ENCODE data around the gene KCNQ1.

The KCNQ1 gene

DNA sequence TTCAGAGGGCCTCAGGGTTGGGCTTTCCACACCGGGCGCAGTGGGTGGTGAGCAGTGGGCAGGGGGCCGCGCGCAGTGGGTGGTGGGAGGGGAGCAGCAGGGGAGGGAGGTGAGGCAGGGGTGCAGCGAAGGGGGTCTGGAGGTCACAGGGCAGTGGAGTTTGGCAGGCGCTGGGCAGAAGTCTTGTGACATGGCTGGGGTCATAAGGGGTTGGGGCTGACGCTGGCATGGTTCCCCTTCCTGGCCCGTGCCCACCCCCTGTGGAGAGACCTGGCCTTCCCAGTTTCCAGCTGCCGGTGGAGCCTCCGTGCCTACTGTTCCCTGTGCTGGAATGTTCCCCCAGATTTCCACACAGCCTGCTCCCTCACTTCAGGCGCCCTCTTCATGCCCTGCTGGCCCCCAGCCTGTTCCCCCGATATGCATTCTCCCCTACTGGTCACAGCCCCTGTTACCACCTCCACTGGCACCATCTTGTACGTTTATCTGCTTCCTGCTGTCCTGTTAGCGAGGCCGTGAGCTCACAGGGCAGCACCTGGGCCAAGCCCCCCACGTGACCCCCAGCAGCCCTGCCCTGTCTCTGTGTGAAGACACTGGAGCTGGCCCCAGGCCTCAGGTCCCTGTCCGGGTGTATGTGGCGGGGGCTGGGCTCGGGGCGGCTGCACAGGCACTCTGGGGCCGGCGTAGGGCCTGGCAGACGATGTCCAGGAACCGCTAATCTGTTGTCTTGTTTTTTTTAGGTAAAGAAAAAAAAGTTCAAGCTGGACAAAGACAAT is 143.4 kb downstream of the KCNQ1 start:
- TF ChIP-seq GATA2 (IDR thresholded peaks at IDR 0.05; ENCODE audit: low read depth, low read length), result no peak
- TF ChIP-seq GATA3 (IDR thresholded peaks at IDR 0.05; ENCODE audit: low read depth, low read length), result no peak

DNA sequence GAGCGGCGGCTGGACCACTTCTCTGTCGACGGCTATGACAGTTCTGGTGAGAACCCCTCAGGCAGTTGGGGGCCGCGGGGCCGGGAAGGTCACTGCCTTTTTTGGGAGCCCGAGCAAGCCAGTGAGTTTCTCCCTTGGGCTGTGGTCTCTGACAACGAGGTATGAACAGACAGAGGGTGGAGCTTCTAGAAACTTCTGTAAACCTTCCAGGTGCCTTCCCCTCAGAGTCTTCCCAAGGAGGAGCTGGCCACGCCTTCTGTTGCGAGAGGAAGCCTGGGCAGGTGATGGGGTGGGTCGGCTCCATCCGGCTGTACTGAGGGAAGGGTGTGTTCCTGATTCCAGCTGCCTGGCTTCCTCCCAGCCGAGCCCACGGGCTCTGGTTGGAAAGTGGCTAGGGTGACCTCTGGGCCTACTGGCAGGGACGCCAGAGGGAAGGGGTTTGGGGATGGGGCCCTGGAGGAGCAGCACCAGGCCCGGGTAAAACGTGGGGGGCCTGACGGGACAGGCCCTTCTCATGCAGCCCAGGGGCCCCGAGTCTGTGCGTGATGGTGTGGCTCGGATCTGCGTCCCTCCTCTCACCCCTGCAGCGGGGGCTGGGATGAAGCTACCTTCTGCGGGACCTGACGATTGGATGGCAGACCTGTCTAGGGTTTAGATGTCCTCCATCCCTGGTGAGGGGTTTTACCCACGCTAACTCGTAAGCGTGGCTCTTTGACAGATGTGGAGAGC is 144.2 kb downstream of the KCNQ1 start:
- TF ChIP-seq GATA2 (IDR thresholded peaks at IDR 0.05; ENCODE audit: low read depth, low read length), result no peak

DNA sequence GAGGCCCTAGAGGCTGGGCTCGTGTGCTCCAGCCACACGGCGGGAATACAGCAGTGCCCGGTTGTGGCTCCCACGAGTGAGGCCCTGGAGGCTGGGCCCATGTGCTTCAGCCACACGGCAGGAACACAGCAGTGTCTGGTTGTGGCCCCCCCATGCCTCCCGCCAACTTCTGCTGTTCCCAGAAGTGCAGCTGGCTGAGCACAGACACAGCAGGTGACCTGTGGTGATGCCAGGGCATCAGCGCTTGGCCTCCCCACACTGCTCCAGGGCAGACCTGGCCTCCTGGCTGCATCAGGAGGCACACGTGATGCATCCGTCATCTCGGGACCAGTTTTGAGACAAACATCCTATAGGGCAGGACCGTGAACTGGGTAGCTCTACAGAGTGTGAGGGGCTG is 144.7 kb downstream of the KCNQ1 start:
- no peak for TF ChIP-seq GATA2 (IDR thresholded peaks at IDR 0.05; ENCODE audit: low read depth, low read length)
- no peak for TF ChIP-seq GATA3 (IDR thresholded peaks at IDR 0.05; ENCODE audit: low read depth, low read length)

DNA sequence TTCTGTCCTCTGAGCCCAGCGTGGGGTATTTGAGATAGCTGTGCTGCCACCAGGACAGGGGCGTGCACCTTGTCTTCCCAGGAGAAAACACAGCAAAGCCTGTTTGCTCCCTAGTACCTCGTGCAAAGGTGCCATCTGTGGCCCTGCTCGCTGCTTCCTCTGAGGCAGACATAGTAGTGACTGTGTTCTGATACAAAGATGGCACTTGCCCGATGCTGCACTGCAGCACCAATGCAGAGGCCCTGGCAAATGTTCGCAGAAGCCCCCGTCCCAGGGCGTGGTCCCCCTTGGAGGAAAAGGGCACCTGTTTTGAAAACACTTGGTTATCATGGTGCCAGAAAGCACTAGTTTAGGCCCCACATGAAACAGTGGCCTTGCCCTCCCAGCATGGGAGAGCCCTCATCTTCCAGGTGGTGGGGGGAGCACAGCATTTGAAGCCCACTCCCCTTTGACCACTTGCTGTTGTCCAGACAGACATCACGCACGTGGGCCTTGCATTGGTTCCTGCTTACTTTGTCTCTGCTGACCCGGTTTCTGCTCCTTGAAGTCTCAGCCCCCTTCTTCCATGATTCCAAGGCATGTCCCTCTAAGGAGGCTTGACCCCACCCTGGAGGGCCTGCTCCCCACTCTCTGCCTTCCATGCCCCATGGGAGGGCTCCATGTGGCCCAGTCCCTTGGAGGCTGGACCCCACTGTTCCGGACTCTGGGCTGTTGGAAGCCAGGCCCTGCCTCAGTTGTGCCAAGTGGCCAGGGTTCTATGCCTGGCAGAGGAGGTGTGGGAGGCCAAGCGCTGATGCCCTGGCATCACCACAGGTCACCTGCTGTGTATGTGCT is 145.5 kb downstream of the KCNQ1 start:
- TF ChIP-seq GATA2 (IDR thresholded peaks at IDR 0.05; ENCODE audit: low read depth, low read length) (no peak), GATA3 (IDR thresholded peaks at IDR 0.05; ENCODE audit: low read depth, low read length) (no peak)

DNA sequence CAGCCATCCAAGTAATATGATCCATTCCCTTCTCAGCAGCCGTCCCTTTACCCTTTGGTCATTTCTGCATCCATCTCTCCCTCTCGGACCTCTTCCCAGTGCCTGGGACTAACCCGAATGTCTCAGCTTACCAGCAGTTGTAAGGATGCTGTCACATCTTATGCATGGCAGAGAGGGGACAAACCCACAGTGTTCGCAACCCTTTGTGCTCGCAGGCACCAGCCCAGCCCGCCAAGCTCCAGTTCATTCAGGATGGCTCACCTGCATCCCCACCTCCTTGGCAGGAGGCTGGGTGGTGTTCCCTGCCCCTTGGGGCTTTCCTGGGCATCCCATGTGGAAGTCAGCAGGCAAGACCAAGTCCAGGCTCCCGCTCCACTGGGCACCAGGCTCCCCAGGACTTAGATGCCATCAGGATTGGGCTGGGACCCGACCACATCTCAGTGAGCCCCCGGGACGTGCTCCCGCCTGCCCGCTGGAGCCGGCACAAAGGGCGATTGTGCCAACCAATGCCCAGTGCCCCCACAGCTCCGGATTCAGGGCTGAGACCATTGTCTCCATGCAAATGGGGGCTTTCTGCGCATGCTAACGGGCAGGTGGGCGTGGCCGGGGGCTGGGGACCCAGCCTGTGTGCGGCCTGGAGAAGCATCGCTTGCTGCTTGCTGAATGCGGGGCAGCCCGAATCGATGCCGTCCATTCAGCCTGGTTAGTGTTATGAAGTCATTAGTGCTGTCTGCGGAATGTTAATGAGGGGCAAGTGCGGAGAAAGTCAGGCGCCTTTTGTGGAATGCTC is 146.4 kb downstream of the KCNQ1 start:
- TF ChIP-seq GATA2 (IDR thresholded peaks at IDR 0.05; ENCODE audit: low read depth, low read length) (no peak), GATA3 (IDR thresholded peaks at IDR 0.05; ENCODE audit: low read depth, low read length) (no peak)

DNA sequence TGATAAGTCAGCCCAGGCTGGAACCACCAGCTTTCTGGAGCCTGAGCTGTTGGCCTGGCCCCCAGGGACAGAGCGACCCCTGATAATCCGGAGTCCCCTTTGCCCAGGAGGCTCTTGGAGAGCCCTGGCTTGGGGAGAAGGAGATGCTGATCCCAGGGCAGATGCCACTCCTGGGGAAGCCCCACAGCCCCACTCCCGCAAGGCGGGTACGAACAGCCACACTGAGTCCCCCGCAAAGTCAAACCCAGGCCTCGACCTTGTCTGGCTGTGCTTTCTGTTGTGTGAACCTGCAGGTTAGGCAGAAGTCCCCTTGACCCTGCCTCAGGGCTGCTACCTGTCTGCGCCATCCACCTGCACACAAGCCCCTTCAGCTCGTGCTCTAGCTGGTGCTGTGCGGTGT is 147.0 kb downstream of the KCNQ1 start:
- no peak for TF ChIP-seq GATA3 (IDR thresholded peaks at IDR 0.05; ENCODE audit: low read depth, low read length)
- no peak for TF ChIP-seq GATA2 (IDR thresholded peaks at IDR 0.05; ENCODE audit: low read depth, low read length)

DNA sequence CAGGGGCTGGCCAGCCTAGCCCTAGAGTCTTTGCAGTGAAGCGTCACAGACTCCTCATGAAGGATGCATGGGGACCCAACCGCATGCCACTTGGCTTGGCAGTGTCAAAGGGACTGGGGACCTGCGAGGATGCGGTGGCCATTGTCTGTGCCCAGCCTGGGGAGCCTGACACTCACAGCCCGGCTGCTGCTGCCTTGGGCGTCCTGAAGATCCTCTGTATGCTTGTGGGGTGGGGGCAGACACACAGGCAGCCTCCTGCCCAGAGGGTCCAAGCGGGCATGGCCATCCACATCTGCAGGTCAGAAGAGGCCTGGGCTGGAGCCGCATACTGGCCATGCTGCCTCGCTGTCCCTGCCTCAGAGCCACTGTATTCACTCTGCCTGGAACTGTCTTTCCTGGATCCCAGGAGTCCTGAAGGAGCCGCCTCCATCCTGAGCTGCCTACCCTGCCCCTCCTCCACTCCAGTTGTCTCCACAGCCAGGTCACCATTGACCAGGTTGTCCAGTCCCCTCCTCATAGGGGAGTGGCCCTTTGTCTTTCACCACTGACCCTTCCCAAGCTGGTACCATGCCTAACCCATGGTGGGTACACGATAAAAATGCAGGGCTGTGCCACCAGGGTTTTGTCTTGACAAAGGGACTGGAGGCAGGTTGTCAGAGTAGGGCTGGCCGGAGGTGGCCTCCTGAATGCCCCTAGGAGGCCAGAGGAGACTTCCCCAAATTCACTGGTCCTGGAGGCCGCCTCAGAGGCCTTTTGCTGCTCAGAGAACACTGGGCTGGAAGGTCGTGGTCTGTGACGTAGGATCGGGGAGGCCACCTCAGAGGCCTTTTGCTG is 148.0 kb downstream of the KCNQ1 start:
- TF ChIP-seq GATA2 (IDR thresholded peaks at IDR 0.05; ENCODE audit: low read depth, low read length) (no peak), GATA3 (IDR thresholded peaks at IDR 0.05; ENCODE audit: low read depth, low read length) (no peak)

DNA sequence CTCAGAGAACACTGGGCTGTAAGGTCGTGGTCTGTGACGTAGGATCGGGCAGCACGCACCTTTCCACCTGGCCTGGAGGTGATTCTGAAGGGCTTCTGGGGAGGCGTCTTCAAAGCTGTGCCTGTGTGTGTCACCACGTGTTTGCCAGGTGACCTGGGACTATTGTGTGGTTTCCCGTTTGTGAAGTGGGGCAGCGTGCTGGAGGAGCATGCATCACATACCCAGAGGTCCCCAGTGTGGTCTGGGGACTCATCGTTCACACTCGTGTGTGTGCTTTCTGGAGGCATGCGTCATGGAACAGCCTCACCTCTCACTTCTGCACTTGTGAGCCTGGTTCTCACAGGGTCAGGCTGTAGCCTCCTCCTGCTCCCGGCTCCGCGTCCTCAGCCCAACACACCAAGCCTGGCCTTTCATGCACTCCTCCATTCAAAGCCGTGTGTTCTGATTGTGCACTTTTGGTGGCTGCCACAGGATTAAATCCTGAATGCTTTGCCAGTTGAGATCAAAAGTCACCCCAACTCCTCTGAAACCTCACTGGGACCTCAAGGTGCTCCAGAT is 148.7 kb downstream of the KCNQ1 start:
- no peak for TF ChIP-seq GATA3 (IDR thresholded peaks at IDR 0.05; ENCODE audit: low read depth, low read length)
- no peak for TF ChIP-seq GATA2 (IDR thresholded peaks at IDR 0.05; ENCODE audit: low read depth, low read length)

DNA sequence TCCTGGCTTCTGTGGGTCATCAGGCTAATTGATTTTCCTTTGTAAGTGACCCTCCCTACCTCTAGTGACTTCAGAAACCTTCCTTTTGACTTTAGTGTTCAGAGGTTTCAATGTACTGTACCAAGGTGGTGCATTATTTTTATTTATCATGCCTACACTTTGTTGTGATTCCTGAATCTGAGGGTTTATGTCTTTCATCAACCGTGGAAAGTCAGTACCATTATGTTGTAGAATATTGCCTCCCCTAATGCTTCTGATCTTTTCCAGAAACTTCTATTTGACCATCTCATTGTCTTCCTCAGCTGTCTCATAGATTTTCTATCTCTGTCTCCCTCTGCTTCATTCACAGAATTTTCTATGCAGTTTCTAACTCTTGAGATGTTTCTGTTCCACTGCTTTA is 149.5 kb downstream of the KCNQ1 start:
- TF ChIP-seq GATA2 (IDR thresholded peaks at IDR 0.05; ENCODE audit: low read depth, low read length), result no peak
- TF ChIP-seq GATA3 (IDR thresholded peaks at IDR 0.05; ENCODE audit: low read depth, low read length), result no peak

DNA sequence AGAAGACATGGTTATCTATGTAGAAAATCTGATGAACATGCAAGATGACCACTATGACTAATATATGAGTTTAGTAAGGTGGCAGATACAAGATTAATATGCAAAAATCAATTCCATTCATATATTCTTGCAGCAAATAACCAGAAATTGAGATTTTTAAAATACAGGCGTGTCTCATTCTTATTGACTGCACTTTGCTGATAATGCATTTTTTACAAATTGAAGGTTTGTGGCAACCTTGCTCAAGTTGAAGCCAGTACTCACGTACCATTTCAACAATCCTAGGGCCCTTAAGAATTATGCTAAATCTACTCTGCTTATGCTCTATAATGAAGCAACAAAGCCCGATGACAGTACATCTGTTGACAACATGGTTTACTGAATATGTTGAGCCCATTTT is 150.4 kb downstream of the KCNQ1 start:
- TF ChIP-seq GATA2 (IDR thresholded peaks at IDR 0.05; ENCODE audit: low read depth, low read length) (no peak), GATA3 (IDR thresholded peaks at IDR 0.05; ENCODE audit: low read depth, low read length) (no peak)

DNA sequence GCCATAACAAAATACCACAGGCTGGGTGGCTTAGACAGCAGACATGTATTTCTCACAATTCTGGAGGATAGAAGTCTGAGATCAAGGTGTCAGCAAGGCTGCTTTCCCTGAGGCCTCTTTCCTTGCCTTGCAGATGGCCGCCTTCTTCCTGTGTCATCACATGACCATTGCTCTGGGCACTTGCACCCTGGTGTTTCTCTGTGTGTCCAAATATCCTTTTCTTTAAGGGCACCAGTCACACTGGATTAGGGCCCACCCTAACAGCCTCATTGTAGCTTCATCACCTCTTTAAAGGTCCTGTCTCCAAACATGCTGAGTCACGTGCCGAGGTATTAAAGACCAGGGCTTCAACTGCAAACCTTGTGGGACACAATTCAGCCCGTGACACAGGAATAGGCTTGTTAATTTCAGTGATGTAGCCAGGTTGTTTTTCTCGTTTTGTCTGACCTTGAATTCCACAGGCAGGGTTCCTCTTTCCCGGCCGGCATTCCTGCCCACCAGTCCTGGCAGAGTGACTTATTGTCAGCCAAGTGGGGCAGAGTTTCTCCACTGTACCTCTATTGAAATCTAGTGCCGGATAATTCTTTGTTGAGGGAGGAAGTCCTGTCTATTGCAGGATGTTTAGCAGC is 154.9 kb downstream of the KCNQ1 start:
- TF ChIP-seq GATA2 (IDR thresholded peaks at IDR 0.05; ENCODE audit: low read depth, low read length) (no peak), GATA3 (IDR thresholded peaks at IDR 0.05; ENCODE audit: low read depth, low read length) (no peak)

DNA sequence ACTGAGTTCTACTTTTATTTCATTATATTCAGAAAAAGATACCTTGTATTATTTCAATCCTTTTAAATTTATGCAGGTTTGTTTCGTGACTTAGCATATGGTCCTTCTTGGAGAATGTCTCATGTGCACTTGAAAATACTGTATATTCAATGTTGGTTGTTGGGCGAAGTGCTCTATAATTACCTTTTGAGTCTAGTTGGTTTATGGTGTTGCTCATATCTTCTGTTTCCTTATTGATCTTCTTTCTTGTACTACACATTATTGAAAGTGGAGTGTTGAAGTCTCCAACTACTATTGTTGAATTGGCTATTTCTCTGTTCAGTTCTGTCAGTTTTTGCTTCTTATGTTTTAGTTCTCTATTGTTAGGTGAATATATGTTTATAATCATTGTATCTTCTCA is 164.5 kb downstream of the KCNQ1 start:
- TF ChIP-seq GATA2 (IDR thresholded peaks at IDR 0.05; ENCODE audit: low read depth, low read length) (no peak), GATA3 (IDR thresholded peaks at IDR 0.05; ENCODE audit: low read depth, low read length) (no peak)
